ENCODE results near the gene ENPP5.

The ENPP5 gene, protein sequence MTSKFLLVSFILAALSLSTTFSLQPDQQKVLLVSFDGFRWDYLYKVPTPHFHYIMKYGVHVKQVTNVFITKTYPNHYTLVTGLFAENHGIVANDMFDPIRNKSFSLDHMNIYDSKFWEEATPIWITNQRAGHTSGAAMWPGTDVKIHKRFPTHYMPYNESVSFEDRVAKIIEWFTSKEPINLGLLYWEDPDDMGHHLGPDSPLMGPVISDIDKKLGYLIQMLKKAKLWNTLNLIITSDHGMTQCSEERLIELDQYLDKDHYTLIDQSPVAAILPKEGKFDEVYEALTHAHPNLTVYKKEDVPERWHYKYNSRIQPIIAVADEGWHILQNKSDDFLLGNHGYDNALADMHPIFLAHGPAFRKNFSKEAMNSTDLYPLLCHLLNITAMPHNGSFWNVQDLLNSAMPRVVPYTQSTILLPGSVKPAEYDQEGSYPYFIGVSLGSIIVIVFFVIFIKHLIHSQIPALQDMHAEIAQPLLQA

GRCh38 chr6:46170357-46171289 lies at the start of gene ENPP5:
TSS of gene ENPP5 (minus strand) at chr6:46170980. CDS start at chr6:46168262, 2,718 bp downstream.
- DNase-seq (ENCODE audit: low read depth in 3 of 3), result peak; percentile 23 to 38 (median 26)

GRCh38 chr6:46219661-46220060 lies 48.9 kb upstream of the ENPP5 start:
- DNase-seq (ENCODE audit: low read depth in 3 of 3), result no peak

DNA sequence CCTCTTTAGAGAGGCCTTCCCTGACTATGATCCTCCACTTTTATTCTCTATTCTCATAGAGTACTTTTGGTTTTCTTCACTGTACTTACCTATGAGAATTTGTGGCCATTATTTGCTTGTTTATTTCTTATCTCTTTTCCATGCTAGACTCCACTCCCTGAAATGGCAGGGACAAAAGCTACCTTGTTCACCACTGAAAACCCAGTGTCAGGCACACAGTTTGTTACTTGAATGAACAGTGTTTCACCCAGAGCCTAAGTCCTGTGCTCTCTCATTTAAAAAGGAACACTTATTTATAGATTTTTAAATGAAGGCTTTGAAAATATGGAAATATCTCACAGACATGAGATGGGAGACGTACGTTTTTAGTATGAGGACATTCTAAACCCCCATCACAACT lies 47.7 kb upstream of the ENPP5 start:
- no peak for DNase-seq (ENCODE audit: low read depth in 3 of 3)

DNA sequence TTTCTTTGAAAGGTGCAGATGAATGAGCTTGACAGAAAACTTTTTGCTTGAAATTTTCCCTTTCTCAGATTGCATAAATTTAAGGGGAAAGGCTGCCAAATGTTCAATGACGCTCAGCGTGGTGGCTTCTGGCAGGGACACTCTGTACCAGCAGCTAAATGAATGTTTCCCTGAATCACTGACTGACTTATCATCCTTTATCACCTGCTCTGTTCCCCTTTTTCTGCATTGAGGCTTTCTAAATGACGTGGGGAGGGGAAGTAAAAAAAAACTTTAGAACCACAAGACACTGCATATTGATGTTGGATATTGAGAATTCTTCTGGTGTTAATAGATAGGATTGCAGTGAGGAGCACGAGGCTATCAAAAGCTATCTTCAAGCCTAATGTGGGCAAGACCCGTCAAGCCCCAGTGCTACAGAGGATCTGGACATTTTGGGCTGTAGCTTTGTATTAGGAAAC lies 46.9 kb upstream of the ENPP5 start:
- DNase-seq (ENCODE audit: low read depth in 3 of 3), result no peak

DNA sequence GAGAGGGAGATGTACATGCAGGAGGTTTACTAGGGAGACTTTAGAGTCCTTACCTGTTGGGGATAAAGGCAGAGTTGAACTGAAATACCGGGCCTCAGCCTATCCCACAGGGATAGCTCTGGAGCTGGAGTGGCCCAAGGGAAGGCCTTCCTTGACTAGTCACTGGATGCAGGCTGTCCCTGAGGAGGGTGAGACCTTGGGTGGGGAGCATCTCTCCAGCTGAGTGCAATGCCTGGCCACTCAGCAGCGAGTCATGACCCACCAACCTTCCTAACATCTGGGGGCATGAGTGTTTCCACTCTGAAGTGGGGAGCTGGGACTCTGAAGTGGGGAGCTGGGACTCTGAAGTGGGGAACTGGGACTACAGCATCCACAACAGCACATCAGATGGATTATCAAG lies 46.1 kb upstream of the ENPP5 start:
- no peak for DNase-seq (ENCODE audit: low read depth in 3 of 3)

DNA sequence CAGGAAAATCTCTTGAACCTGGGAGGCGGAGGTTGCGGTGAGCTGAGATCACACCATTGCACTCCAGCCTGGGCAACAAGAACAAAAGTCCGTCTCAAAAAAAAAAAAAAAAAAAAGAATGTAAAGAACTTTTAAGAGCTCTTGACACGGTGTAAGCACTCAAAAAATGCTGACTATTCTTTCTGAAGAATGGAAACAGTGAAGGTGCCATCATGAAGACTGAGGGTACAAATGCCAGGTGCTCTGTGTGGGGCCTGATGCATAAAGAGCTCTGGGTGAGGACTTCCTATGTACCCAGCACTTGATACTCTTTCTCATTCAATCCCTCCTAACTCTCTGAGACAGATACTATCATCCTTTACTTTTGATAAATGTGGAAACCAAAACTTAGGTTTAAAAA lies 45.0 kb upstream of the ENPP5 start:
- no peak for DNase-seq (ENCODE audit: low read depth in 3 of 3)

DNA sequence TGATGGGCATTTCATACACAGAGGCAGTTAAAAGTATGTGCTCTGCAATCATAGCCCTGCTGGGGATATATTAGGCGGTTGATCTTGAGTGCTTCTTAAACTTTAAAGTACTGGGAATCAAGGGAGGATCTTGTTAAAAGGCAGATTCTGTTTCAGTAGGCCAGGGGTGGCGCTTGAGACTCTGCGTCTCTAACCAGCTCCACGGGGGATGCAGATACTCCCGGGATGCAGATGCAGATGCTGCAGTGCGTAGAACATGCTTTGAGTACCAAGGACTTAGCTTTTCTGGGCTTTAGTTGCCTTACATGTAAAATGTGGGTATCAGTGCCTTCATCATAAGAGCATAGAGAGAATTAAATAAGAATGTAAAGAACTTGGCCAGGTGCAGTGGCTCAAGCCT lies 44.4 kb upstream of the ENPP5 start:
- no peak for DNase-seq (ENCODE audit: low read depth in 3 of 3)

DNA sequence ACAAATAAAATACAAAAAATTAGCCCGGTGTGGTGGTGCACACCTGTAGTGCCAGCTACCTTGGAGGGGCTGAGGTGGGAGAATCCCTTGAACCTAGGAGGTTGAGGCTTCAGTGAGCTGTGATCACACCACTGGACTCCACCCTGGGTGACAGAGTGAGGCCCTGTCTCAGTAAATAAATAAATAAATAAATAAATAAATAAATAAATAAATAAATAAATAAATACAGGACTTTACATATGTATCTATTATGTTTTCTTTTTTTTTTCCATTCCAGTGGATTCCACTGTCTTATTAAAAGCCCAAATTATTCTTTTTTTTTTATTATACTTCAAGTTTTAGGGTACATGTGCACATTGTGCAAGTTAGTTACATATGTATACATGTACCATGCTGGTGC lies 41.1 kb upstream of the ENPP5 start:
- DNase-seq (ENCODE audit: low read depth in 3 of 3), result no peak

DNA sequence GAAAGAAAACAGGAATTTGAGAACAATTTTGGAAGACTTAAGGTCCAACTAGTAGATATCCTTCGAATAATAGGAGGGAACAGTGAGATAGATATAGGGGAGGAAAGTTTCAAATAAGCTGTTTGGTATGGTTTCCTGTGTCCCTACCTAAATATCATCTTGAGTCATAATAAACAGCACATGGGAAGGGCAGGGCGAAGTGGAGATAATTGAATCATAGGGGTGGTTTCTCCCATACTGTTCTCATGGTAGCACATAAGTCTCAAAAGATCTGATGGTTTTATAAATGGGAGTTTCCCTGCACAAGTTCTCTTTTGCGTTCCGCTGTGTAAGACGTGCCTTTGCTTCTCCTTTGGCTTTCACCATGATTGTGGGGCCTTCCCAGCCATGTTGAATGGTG lies 39.5 kb upstream of the ENPP5 start:
- DNase-seq (ENCODE audit: low read depth in 3 of 3), result no peak

DNA sequence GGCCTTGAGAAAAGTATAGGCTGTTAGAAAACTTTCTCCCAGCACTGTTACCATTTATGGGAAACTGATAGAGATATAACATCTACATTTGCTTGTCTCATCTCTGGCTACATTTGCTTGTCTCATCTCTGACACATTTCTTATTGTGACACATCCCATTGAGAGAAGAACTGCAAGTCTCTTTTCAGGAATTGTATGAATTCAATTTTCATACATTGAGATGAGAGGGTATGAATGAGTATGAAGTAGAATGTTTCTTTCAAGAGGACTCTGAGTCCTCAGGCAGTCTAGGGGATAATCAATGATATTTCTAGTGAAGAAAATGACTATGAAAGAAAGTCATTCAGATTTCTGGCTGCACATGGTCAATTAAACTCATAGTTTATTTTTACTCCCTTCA lies 37.5 kb upstream of the ENPP5 start:
- DNase-seq (ENCODE audit: low read depth in 3 of 3), result no peak

DNA sequence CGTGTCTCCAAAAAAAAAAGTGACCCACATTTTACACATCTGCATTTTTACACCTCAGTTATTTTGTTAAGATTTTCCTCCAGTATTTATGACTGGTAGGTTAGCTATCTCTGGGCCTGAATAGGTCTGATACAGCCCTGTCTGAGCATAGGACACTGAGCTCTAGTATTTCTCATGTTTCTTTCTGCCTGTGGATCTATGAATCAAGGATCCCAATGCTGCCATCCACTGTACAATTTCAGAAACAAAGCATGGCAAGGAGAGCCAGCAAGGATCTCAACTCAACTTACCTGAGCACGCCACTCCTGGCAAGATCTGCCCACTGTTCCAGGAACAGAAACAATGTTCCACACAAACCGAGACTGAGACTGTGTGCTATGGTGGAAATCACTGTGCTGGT lies 36.4 kb upstream of the ENPP5 start:
- no peak for DNase-seq (ENCODE audit: low read depth in 3 of 3)

GRCh38 chr6:46204880-46205650 lies 34.3 kb upstream of the ENPP5 start:
- no peak for DNase-seq (ENCODE audit: low read depth in 3 of 3)

DNA sequence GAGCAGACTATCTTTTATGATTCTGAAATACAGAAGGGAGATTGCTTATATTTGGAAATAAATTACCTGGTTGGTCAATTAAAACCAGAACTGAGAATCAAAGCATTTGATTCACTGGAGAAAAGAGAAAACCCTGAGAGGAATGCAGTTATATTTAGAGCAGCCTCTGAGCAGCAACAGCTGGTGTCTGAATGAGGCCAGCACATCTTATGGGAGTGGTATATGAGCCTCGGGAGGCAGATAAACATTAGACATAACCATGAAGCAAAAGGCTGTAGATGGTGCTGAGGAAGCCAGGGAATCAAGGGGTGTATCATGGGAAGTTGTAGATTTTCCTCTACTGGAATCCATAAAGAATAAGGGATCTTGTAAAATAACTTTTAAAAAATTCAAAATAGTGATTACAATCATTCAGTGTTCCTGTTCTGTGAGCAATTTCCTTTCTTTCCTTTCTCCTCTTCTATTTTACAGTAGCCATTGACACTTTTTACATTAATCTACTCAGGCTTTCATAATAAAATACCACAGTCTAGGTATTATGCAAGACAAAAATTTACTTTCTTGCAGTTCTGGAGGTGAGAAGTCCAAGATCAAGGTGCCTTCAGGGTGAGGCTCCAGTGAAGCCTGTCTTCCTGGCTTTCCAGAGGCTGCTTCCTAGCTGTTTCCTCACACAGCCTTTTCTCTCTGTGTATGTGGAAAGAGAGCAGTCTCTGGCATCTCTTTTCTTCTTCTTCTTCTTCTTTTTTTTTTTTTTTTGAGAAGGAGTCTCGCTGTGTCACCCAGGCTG lies 32.8 kb upstream of the ENPP5 start:
- DNase-seq (ENCODE audit: low read depth in 3 of 3), result no peak

GRCh38 chr6:46201702-46202101 lies 30.9 kb upstream of the ENPP5 start:
- DNase-seq (ENCODE audit: low read depth in 3 of 3), result no peak

DNA sequence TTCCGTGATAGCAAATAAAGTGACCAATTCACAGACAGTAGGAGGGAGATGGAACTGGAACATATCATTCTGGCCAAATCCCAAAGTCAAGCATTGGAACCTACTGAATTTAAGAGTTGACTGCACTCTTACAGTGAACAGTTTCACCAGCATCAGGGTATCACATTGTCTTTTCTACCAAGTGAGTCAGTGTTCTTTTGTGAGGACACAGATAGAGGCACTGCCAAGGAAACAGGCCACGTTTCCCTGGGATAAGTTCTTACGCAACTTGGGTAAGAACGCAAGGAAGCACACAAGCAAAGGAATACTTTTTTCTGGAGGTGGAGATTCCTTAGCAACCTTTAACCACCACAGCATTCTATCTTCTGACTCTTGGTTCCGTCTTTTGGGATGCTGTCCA lies 28.6 kb upstream of the ENPP5 start:
- DNase-seq (ENCODE audit: low read depth in 3 of 3), result no peak

DNA sequence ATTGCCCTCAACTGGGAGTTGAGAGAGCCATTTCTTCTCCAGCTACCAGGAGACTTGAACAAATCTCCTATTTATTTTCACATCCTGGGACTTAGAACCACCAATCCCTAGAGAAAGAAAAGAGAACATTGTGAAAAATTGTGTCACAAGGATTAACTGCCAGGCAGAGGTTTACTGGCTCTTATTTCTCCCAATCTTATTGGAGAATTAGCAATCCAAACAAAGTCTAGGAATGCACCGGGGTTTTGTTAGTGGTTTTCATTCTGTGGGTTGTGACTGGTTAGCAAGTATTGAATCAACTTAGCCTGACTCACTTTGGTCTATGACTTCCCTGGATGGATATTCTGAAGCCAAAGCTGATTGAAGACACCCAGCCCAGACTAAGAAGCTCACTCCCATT lies 21.2 kb upstream of the ENPP5 start:
- DNase-seq (ENCODE audit: low read depth in 3 of 3), result no peak

DNA sequence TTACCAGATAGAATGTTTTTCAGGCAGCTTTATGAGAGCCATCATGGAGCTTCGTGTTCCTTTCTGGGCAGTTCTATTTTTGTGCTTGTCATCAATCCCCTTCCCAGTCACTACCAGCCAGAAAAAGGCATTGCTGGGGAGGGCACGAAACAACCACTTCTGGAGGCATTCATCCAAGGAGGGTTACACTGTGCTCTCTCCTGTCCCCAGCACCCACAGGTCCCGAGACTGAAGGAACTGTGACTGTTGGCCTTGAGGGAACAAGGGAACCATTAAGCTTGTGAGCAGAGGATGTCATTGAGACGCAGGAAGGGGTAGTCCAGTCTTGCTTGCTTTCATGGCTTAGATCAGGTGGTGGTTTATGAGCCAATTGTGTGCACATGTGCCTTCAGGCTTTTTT lies 20.1 kb upstream of the ENPP5 start:
- no peak for DNase-seq (ENCODE audit: low read depth in 3 of 3)

GRCh38 chr6:46189726-46190125 lies 18.9 kb upstream of the ENPP5 start:
- DNase-seq (ENCODE audit: low read depth in 3 of 3), result no peak

- DNase-seq (ENCODE audit: low read depth in 3 of 3), result no peak
Measured at GRCh38 chr6:46186583-46186982, 15.8 kb upstream of the ENPP5 start.

DNA sequence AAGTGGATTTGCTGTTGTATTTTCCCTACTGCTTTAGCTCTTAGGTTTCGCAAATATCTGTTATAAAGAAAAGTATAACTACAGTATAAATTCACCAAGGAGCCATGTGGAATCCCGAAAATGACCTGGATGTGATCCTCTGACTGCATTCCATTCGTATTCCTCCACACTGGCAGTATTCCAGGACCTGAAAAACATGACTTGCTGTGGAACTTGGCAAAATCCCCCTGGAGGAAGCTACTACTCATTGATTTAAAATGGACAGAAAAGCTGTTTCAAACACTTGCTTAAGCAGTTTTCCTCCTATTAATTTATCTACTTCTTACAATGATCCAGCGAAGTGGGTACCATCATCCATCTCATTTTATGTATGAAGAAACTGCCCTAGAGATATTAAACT lies 13.3 kb upstream of the ENPP5 start:
- DNase-seq (ENCODE audit: low read depth in 3 of 3), result no peak

DNA sequence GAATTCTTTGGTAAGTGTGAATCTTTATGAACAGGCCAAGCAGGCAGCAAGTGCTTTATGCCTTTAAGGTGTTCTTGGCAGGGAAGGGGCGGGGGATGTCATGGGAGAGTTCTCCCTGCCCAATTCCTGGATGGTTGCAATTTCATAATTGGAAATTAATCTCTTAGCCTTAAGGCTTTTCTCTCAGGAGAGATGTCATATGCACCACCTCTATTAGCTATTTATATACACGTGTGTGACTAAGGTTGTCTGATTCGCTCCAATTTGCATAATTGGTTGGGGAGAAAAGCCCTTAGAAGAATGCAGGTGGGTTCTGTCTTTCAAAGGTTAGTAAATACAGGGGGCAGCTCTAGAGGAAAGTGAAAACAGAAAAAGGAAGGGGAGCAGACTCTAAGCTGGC lies 5.2 kb upstream of the ENPP5 start:
- DNase-seq (ENCODE audit: low read depth in 3 of 3), result no peak
